Coronary artery (tissue), 2 donors: Measurements from ENCODE around the gene PDE4C.

Experiments
- DNase-seq: peaks from one replicate; pipeline ENCODE4 v3.0.0-alpha.2; 2017; ENCODE audit warnings: low spot score
- H3K27ac ChIP-seq, 2 donors: fragments of 200-600 bp; sonication (generic); one replicate each; pipeline ENCODE4 v1.5.1; 2016 to 2019
- H3K4me3 ChIP-seq: fragments of 200-600 bp; sonication (generic); 2 replicates; pipeline ENCODE4 v1.5.1; 2016; ENCODE audit warnings: mild to moderate bottlenecking, moderate library complexity
- TF ChIP-seq, protein P1 (sequence below): fragments of 200-600 bp; sonication (generic); IDR thresholded peaks from one replicate; pipeline ENCODE4 v1.5.1; 2019; ENCODE audit warnings: antibody characterized with exemption

The PDE4C gene

DNA sequence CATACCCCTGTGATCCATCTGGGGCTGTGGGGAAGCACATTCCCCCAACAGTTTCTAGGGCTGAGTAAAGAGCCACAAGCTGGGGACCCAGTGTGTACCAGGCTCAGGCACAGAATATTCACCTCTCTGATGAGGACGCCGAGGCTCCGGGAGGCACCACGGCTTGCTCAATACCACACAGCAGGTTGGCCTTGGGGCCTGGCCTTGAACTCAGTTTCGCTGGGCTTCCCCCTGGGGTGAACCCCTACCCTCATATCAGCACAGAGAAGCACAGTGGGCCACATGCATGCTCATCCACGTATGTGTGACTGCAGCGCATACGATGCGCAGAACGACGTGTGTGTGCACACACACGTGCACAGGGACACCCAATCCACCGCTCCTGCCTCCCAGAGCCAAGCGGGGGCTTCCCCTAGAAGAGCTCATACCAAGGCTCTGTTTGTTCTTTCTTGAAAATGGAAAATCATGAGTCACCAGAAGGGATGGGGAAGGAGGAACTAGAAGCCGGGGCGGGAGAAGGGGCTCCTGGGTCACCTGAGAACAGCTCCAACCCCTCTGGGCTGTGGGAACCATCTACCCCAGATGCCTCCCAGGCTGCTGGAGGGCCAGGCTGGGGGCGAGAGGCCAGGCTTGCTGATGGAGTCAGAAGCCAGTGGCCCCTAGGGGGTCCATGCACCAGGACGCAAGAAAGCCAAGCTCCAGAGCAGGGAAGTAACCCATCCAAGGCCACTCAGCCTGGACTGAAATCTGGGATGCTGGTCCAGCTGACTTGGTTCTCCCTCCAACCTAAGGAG lies 4.9 kb upstream of the PDE4C start:
- no peak for DNase-seq
- Histone ChIP-seq H3K4me3 (no peak overlapping the region), H3K27ac (no peak overlapping the region)
- TF ChIP-seq, protein P1, sequence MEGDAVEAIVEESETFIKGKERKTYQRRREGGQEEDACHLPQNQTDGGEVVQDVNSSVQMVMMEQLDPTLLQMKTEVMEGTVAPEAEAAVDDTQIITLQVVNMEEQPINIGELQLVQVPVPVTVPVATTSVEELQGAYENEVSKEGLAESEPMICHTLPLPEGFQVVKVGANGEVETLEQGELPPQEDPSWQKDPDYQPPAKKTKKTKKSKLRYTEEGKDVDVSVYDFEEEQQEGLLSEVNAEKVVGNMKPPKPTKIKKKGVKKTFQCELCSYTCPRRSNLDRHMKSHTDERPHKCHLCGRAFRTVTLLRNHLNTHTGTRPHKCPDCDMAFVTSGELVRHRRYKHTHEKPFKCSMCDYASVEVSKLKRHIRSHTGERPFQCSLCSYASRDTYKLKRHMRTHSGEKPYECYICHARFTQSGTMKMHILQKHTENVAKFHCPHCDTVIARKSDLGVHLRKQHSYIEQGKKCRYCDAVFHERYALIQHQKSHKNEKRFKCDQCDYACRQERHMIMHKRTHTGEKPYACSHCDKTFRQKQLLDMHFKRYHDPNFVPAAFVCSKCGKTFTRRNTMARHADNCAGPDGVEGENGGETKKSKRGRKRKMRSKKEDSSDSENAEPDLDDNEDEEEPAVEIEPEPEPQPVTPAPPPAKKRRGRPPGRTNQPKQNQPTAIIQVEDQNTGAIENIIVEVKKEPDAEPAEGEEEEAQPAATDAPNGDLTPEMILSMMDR: no peak

DNA sequence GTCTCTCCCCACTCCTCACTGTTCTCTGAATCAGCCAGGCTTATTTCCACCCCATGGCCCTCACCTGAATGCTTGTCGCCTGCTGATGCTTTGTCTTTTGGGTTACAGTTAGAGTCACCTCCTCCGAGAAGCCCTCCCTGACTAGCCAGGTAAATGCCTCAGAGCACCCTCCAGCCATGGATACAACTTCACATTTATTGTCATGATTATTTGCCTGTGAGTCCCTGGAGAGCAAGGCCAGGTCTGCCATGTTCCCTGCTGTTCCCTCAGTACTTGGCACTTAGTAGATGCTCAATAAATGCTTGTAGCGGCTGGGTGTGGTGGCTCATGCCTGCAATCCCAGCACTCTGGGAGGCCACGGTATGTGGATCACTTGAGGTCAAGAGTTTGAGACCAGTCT lies 3.7 kb upstream of the PDE4C start:
- TF ChIP-seq, protein P1: no peak
- no peak overlapping the region for H3K27ac ChIP-seq

DNA sequence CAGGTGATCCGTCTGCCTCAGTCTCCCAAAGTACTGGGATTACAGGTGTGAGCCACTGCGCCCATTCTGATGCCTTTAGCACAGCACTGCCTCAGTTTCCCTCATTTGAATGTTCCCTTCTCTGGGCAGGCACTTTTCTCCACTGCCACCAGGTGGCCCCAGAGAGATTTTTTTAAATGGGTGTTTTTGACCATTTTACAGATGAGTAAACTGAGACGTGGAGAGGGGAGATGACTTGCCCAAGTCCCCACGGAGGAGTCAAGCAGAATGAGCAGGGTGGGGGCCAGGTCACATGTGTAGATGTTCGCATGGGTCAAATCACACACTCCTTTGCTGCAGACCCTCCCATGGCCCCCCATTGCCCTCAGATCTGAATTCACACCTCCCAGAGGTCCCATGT lies 3.2 kb upstream of the PDE4C start:
- no peak for DNase-seq
- TF ChIP-seq, protein P1: peak; percentile 29
- Histone ChIP-seq H3K4me3 (no peak overlapping the region), H3K27ac (no peak overlapping the region)

More for the DNA sequence above, 3.7 kb upstream of the PDE4C start:
- H3K4me3 ChIP-seq: no peak overlapping the region
- DNase-seq: no peak

DNA sequence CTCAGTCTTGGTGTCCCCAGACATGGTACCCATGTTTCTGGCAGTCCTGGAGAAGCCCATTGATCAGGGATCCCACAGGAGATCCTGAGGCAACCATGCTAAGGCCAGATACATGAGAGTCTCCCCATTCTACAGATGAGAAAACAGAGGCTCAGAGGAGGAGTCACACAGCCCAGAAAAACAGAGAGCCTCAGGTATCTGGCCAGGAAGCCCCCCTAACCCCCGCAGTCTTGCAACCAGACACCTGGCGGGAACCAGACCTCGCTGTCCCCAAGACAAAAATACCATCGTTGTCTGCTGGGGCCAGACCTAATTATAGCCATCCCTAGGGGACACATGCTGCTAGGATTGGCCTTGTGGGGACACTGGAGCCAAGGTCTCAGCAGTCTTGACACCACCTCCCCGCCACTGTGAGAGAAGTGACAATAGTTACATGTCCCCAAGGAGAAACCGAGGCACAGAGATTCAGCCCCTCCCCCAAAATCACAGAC lies 1.6 kb upstream of the PDE4C start:
- DNase-seq: no peak
- Histone ChIP-seq H3K4me3 (no peak overlapping the region), H3K27ac (peak overlapping the region; percentile 6 to 15)
- TF ChIP-seq, protein P1: no peak

DNA sequence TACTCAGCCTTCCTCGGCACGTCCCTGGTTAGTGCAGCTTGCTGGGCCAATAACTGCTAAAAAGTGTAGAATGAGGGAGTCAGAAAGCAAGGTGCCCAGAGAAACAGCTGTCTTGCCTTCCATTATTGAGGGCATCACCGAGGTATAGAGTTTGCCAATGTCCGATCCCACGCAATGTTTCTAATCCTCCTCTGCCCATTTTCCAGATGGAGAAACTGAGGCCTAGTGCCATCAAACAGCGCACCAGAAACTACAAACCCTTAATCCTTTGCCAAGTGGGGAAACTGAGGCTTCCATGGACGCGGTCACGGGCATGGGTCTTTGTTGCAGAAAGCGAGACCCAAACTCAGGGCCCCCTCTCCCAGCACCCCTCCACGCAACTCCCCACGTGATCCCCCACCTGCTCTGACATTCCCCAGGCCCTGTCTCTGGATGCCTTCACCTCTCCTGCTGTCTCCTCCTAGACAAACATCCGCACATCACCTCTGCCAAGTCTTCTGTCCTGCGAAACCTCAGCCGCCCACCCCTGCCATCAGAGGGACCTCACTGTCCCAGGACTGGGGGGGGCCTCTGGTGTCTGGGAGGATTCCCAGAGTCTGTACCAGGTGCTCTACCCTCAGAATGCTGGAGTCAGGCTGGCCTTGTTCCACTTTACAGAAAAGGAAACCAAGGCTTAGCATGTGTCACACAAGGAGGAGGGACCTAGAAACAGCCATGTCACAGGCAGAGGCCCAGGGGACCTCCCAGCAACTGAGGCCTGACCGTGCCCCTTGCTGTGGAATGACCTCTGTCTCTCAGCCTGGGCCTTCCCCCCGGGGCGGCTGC lies 930 bp upstream of the PDE4C start:
- Histone ChIP-seq H3K27ac (peak overlapping the region; percentile 6 to 15), H3K4me3 (no peak overlapping the region)
- TF ChIP-seq, protein P1: no peak
- DNase-seq: no peak

DNA sequence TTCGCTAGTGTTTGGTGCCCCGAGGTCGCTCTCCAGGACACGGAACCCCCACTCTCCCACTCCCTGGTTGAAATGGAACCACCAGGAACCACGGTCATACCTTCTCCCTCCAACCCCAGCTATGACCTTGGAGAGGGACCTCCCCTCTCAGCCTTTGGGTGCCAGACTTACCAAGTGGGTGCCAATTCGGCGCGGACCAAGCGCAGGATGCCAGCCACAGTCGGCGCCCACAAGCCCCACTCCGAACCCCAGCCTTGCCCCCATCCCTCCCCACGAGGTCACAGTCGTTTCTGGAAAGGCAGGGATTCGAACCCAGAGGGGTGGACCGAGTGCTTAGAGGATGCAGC lies 910 bp downstream of the PDE4C start:
- TF ChIP-seq, protein P1: no peak
- no peak for DNase-seq
- Histone ChIP-seq H3K27ac (peak overlapping the region; percentile 54 to 83), H3K4me3 (peak overlapping the region; percentile 70)
